Tibial nerve (tissue), 4 donors: ENCODE results near the gene AGTR2. TPM values are rescaled to one million over a fixed set of nuclear protein-coding genes. Genes with fewer than 3 reads are reported as not detected.
"Not testable (repeated sequence)": the region's sequence is repeated elsewhere in the genome, so short reads cannot be mapped to it uniquely, and the experiment has no call there.

Experiments used
- DNase-seq, 2 donors: peaks; one replicate each; pipeline ENCODE4 v3.0.0-alpha.2; 2019; ENCODE audit warnings: low spot score in 2 of 2
- H3K27ac ChIP-seq, 4 donors: fragments of 200-600 bp; sonication (generic) in 3 of 4; one replicate each; pipeline ENCODE4 v1.5.1; 2017 to 2019; ENCODE audit warnings: mild to moderate bottlenecking in 1 of 4
- H3K27me3 ChIP-seq, 2 donors: fragments of 200-600 bp; sonication (generic) in 1 of 2; one replicate each; pipeline versions ENCODE4 v1.5.1 to v1.6.0; 2017 to 2019
- H3K36me3 ChIP-seq, 3 donors: fragments of 200-600 bp; sonication (generic); one replicate each; pipeline ENCODE4 v1.5.1; 2018 to 2019
- H3K4me1 ChIP-seq, 4 donors: fragments of 200-600 bp; sonication (generic) in 3 of 4; one replicate each; pipeline ENCODE4 v1.5.1; 2017 to 2019
- H3K4me3 ChIP-seq, 4 donors: fragments of 200-600 bp; sonication (generic) in 3 of 4; one replicate each; pipeline ENCODE4 v1.5.1; 2017 to 2019; ENCODE audit warnings: mild to moderate bottlenecking in 1 of 4, moderate library complexity in 1 of 4
- H3K9me3 ChIP-seq, 4 donors: fragments of 200-600 bp; sonication (generic) in 3 of 4; one replicate each; pipeline ENCODE4 v1.5.1; 2017 to 2019
- CTCF ChIP-seq, 5 experiments: fragments of 200-600 bp in 3 of 5; fragments of 450-650 bp in 2 of 5; sonication (generic) in 3 of 5; IDR thresholded peaks; one replicate each; pipeline ENCODE4 v1.5.1; 2016 to 2019; ENCODE audit warnings: antibody characterized with exemption in 5 of 5, mild to moderate bottlenecking in 3 of 5, moderate library complexity in 2 of 5
- EP300 ChIP-seq, 2 donors: sonication (generic); formaldehyde crosslinking; IDR thresholded peaks; one replicate each; pipeline ENCODE4 v1.6.1; 2017; ENCODE audit warnings: antibody characterized with exemption in 2 of 2, mild to moderate bottlenecking in 1 of 2
- POLR2A ChIP-seq, 2 donors: fragments of 450-650 bp; IDR thresholded peaks; one replicate each; pipeline ENCODE4 v1.6.1; 2017; ENCODE audit warnings: antibody characterized with exemption in 2 of 2, mild to moderate bottlenecking in 2 of 2, moderate library complexity in 2 of 2
- WGBS, 2 donors: methylation state at CpG; one replicate each; pipeline ENCODE4 v1.1.5; 2018; 5-methylcytosine and 5-hydroxymethylcytosine counted together
- total RNA-seq, 4 donors: library from RNA; depleted of rRNA; stranded (reverse); fragments of >200 nt; gene quantifications; one replicate each; pipeline ENCODE4 v1.1.0, GENCODE V29; 2016

Gene AGTR2, protein sequence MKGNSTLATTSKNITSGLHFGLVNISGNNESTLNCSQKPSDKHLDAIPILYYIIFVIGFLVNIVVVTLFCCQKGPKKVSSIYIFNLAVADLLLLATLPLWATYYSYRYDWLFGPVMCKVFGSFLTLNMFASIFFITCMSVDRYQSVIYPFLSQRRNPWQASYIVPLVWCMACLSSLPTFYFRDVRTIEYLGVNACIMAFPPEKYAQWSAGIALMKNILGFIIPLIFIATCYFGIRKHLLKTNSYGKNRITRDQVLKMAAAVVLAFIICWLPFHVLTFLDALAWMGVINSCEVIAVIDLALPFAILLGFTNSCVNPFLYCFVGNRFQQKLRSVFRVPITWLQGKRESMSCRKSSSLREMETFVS
- not detected for total RNA-seq

- DNase-seq: no peak
- Histone ChIP-seq H3K4me3 (no peak within 1 kb of the TSS), H3K9me3 (no peaks in the 10 kb centered on the region), H3K27me3 (no peaks in the 10 kb centered on the region), H3K36me3 (no peaks in the 10 kb centered on the region), H3K27ac (no peak within 1 kb of the TSS), H3K4me1 (no peaks in the 10 kb centered on the region)
- 46 to 62% methylated on average over 3 of the region's 3 CpGs for WGBS, 2 donors
- TF ChIP-seq EP300 (IDR thresholded peaks at IDR 0.05): no peak
- no peak for TF ChIP-seq CTCF (IDR thresholded peaks at IDR 0.05)
- TF ChIP-seq POLR2A (IDR thresholded peaks at IDR 0.05): no peak
Measured at GRCh38 chrX:116170511-116170910, at the start of gene AGTR2. AGTR2 (plus strand) TSS chrX:116170744; CDS start chrX:116172281, 1,537 bp downstream.

- no peaks in the 10 kb centered on the region for H3K9me3 ChIP-seq
Measured at GRCh38 chrX:116135277-116135676, 35.3 kb upstream of the AGTR2 start.

GRCh38 chrX:116141270-116141669, 29.3 kb upstream of the AGTR2 start:
- not testable (repeated sequence) for H3K9me3 ChIP-seq, H3K27me3 ChIP-seq, H3K27ac ChIP-seq, H3K36me3 ChIP-seq, H3K4me3 ChIP-seq, DNase-seq, H3K4me1 ChIP-seq
- WGBS, 2 donors: 100% methylated on average over 1 of the region's 1 CpG

More at GRCh38 chrX:116135277-116135676, 35.3 kb upstream of the AGTR2 start:
- WGBS, 2 donors: 67 to 89% methylated on average over 1 of the region's 1 CpG
- Histone ChIP-seq H3K27me3 (peaks cover 0 to 6% of the 10 kb centered on the region in 2 donors), H3K36me3 (no peaks in the 10 kb centered on the region), H3K4me3 (no peak overlapping the region), H3K4me1 (no peaks in the 10 kb centered on the region), H3K27ac (no peak overlapping the region)
- TF ChIP-seq POLR2A (IDR thresholded peaks at IDR 0.05): no peak
- no peak for TF ChIP-seq EP300 (IDR thresholded peaks at IDR 0.05)
- no peak for TF ChIP-seq CTCF (IDR thresholded peaks at IDR 0.05)
- no peak for DNase-seq

DNA sequence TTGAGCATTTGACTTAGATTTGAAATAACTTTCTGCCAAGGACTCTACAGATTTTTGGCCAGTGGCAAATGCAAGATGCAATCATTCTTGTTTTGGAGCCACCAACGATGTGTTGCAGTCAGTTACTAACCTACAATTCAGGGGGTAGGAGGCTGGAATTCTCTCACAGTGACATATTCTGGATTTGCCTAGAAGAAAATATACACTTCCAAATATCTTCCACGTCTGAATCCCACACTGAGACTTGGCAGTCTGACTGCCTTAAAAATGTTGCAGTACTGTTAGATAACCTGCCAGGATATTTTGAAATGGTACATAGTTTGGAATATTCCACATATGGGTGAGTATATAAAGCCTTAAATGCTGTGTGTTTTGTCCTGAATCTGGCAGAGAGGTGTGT, 27.6 kb upstream of the AGTR2 start:
- Histone ChIP-seq H3K36me3 (no peaks in the 10 kb centered on the region), H3K4me3 (no peak overlapping the region), H3K27me3 (no peaks in the 10 kb centered on the region), H3K9me3 (no peaks in the 10 kb centered on the region), H3K27ac (no peak overlapping the region), H3K4me1 (no peaks in the 10 kb centered on the region)
- no peak for TF ChIP-seq EP300 (IDR thresholded peaks at IDR 0.05)
- TF ChIP-seq CTCF (IDR thresholded peaks at IDR 0.05): no peak
- no peak for TF ChIP-seq POLR2A (IDR thresholded peaks at IDR 0.05)
- no peak for DNase-seq
- WGBS, 2 donors: 37 to 42% methylated on average over 2 of the region's 2 CpGs

DNA sequence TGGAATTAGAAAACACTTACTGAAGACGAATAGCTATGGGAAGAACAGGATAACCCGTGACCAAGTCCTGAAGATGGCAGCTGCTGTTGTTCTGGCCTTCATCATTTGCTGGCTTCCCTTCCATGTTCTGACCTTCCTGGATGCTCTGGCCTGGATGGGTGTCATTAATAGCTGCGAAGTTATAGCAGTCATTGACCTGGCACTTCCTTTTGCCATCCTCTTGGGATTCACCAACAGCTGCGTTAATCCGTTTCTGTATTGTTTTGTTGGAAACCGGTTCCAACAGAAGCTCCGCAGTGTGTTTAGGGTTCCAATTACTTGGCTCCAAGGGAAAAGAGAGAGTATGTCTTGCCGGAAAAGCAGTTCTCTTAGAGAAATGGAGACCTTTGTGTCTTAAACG, 2.4 kb downstream of the AGTR2 start:
- H3K36me3 ChIP-seq: no peaks in the 10 kb centered on the region
- 50 to 58% methylated on average over 9 of the region's 9 CpGs for WGBS, 2 donors
- no peak overlapping the region for H3K27ac ChIP-seq
- TF ChIP-seq CTCF (IDR thresholded peaks at IDR 0.05) (no peak), POLR2A (IDR thresholded peaks at IDR 0.05) (no peak), EP300 (IDR thresholded peaks at IDR 0.05) (no peak)
- no peak overlapping the region for H3K4me3 ChIP-seq
- H3K9me3 ChIP-seq: no peaks in the 10 kb centered on the region
- H3K4me1 ChIP-seq: no peaks in the 10 kb centered on the region
- no peak for DNase-seq
- H3K27me3 ChIP-seq: no peaks in the 10 kb centered on the region
